NCI-H1930 (cell line): ENCODE data around the gene PPP1R1B.

Experiments used
- DNase-seq, 2 experiments: peaks; one replicate each; lab custom pipeline; 2025; lab: John Stamatoyannopoulos, UW

The PPP1R1B gene

GRCh38 chr17:39667262-39667944 is 40.7 kb downstream of the PPP1R1B start:
- no peak for DNase-seq

- peak; percentile 61 to 75 for DNase-seq
These were observed 41.5 kb downstream of the PPP1R1B start, which contains the start of gene PNMT for GRCh38 chr17:39667945-39668924. PNMT (plus strand) TSS chr17:39668453; CDS start chr17:39668476, 23 bp downstream.

- no peak for DNase-seq
These were observed 43.4 kb downstream of the PPP1R1B start for GRCh38 chr17:39669897-39670735.

- no peak for DNase-seq
These were observed 44.0 kb downstream of the PPP1R1B start for GRCh38 chr17:39670746-39671145.

GRCh38 chr17:39671651-39672521 is 45.1 kb downstream of the PPP1R1B start:
- peak; percentile 4 to 16 for DNase-seq

GRCh38 chr17:39672522-39673334 is 46.0 kb downstream of the PPP1R1B start:
- DNase-seq = no peak

- DNase-seq = no peak
These were observed 46.8 kb downstream of the PPP1R1B start for GRCh38 chr17:39673335-39674081.

- no peak for DNase-seq
These were observed 47.4 kb downstream of the PPP1R1B start for GRCh38 chr17:39674179-39674578.

- no peak for DNase-seq
These were observed 48.1 kb downstream of the PPP1R1B start for GRCh38 chr17:39674702-39675389.

GRCh38 chr17:39675390-39676082 is 48.8 kb downstream of the PPP1R1B start:
- no peak for DNase-seq

- no peak for DNase-seq
These were observed 49.6 kb downstream of the PPP1R1B start for GRCh38 chr17:39676198-39676819.

GRCh38 chr17:39677072-39677471 is 50.3 kb downstream of the PPP1R1B start:
- no peak for DNase-seq

GRCh38 chr17:39677542-39678339 is 51.0 kb downstream of the PPP1R1B start:
- DNase-seq = no peak

GRCh38 chr17:39678340-39679116 is 51.8 kb downstream of the PPP1R1B start:
- no peak for DNase-seq

GRCh38 chr17:39679521-39680192 is 52.9 kb downstream of the PPP1R1B start:
- DNase-seq = no peak
